RPMI8226 (cell line): ENCODE results near the gene CEP152.

Experiments
- DNase-seq: peaks from one replicate; pipeline ENCODE4 v3.0.0-alpha.2; 2015

Gene CEP152

GRCh38 chr15:48766196-48766595 lies 44.7 kb downstream of the CEP152 start:
- no peak for DNase-seq

- no peak for DNase-seq
These were observed 45.8 kb downstream of the CEP152 start for GRCh38 chr15:48765022-48765421.

- no peak for DNase-seq
These were observed 49.3 kb downstream of the CEP152 start for GRCh38 chr15:48761393-48762158.

- DNase-seq = no peak
These were observed 50.9 kb downstream of the CEP152 start for GRCh38 chr15:48759921-48760320.

- DNase-seq = no peak
These were observed 53.2 kb downstream of the CEP152 start for GRCh38 chr15:48757661-48758060.

GRCh38 chr15:48754011-48754410 lies 56.9 kb downstream of the CEP152 start:
- DNase-seq = no peak

GRCh38 chr15:48751595-48751994 lies 59.3 kb downstream of the CEP152 start:
- no peak for DNase-seq

GRCh38 chr15:48748535-48748934 lies 62.3 kb downstream of the CEP152 start:
- no peak for DNase-seq

GRCh38 chr15:48733615-48734014 lies 77.3 kb downstream of the CEP152 start:
- DNase-seq = no peak

- DNase-seq = no peak
These were observed 80.4 kb downstream of the CEP152 start for GRCh38 chr15:48730506-48730905.

GRCh38 chr15:48723969-48724368 lies 86.9 kb downstream of the CEP152 start:
- no peak for DNase-seq

GRCh38 chr15:48722764-48723661 lies 87.9 kb downstream of the CEP152 start:
- no peak for DNase-seq

GRCh38 chr15:48721061-48721810 lies 89.6 kb downstream of the CEP152 start:
- no peak for DNase-seq

- DNase-seq = no peak
These were observed 90.2 kb downstream of the CEP152 start for GRCh38 chr15:48720646-48721045.

- DNase-seq = no peak
These were observed 91.2 kb downstream of the CEP152 start for GRCh38 chr15:48719668-48720067.

GRCh38 chr15:48718646-48719045 lies 92.2 kb downstream of the CEP152 start:
- no peak for DNase-seq

GRCh38 chr15:48717458-48717857 lies 93.4 kb downstream of the CEP152 start:
- DNase-seq = no peak

GRCh38 chr15:48712546-48712945 lies 98.3 kb downstream of the CEP152 start:
- no peak for DNase-seq

GRCh38 chr15:48710952-48711495 lies 99.8 kb downstream of the CEP152 start:
- no peak for DNase-seq

- no peak for DNase-seq
These were observed 102.2 kb downstream of the CEP152 start for GRCh38 chr15:48708641-48709040.

- no peak for DNase-seq
These were observed 105.5 kb downstream of the CEP152 start for GRCh38 chr15:48705381-48705780.

- DNase-seq = no peak
These were observed 107.3 kb downstream of the CEP152 start for GRCh38 chr15:48703544-48703943.
